GM12801 (cell line): Measurements from ENCODE around the gene PSKH1.

Source experiments
- CTCF ChIP-seq: IDR thresholded peaks from one replicate; pipeline ENCODE4 v1.5.1; 2011; ENCODE audit warnings: control low read depth; ENCODE audit not compliant: insufficient read length; ENCODE audit errors: extremely low read depth

PSKH1 gene

DNA sequence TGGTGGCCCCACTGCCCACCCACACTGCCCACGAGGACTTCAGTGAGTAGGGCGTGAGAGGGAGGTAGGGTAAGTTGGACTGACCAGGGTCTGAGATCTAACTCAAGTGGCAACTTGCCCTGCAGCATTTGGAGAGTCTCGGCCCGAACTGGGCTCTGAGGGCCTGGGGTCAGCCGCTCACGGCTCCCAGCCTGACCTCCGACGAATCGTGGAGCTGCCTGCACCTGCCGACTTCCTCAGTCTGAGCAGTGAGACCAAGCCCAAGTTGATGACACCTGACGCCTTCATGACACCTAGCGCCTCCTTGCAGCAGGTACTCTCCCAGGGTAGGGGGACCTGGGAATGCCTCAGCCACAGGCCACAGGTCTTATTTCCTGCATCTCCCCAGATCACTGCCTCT, 13.6 kb upstream of the PSKH1 start:
- TF ChIP-seq CTCF: no peak

DNA sequence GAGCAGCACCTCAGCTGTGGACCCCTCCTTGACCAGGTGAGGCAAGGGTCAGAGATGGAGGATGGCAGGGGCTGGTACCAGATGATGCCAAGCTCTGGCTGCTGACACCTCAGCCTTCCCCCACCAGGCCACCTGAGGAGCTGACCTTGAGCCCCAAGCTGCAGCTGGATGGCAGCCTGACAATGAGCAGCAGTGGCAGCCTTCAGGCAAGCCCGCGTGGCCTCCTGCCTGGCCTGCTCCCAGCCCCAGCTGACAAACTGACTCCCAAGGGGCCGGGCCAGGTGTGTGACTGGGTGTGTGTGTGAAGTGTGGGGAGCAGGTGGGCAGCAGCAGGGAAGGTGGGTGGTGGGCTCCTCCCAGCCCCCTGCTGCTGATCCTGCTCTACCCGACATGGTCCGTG, 13.1 kb upstream of the PSKH1 start:
- no peak for TF ChIP-seq CTCF

GRCh38 chr16:67880584-67880983, 12.5 kb upstream of the PSKH1 start:
- TF ChIP-seq CTCF: no peak

GRCh38 chr16:67881621-67882161, 11.4 kb upstream of the PSKH1 start:
- TF ChIP-seq CTCF: no peak

DNA sequence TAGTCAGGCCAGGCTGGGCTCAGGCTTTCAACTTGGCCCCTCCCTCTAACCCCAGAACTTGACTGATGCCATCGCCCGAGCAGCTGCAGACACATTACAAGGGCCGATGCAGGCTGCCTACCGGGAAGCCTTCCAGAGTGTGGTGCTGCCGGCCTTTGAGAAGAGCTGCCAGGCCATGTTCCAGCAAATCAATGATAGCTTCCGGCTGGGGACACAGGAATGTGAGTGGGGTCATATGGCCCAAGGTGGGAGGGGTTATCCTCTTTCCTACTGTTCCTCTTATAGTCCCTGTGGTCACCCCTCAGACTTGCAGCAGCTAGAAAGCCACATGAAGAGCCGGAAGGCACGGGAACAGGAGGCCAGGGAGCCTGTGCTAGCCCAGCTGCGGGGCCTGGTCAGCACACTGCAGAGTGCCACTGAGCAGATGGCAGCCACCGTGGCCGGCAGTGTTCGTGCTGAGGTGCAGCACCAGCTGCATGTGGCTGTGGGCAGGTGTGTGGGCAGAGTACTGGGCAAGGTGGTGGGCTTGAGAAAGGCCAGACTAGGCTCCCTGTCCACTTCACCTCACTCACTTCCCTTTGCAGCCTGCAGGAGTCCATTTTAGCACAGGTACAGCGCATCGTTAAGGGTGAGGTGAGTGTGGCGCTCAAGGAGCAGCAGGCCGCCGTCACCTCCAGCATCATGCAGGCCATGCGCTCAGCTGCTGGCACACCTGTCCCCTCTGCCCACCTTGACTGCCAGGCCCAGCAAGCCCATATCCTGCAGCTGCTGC, 10.5 kb upstream of the PSKH1 start:
- no peak for TF ChIP-seq CTCF

DNA sequence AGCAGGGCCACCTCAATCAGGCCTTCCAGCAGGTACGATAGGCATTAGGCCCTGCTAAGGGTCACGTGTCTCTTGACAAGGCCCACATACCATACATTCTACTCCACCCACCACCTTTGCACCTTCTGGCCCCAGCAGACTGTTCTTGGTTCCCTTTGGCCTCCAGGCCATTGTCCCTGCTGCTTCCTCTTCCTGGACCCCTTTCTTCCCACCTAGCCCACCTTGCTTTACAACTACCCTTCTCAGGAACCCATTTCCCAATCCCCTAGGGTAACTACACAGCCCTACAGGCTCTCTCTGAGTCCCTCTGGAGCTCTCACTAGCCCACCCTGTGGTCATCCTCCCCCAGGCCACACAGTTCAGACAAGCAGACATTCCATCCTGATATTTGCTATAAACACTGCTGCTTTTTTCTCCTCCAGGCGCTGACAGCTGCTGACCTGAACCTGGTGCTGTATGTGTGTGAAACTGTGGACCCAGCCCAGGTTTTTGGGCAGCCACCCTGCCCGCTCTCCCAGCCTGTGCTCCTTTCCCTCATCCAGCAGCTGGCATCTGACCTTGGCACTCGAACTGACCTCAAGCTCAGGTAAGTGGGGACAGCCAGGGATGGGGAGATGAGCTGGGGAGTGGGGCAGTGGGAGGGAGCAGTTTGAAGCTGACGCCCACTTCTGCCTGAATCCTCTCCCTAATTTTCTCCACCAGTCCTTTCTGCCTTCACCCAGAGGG, 9.7 kb upstream of the PSKH1 start:
- no peak for TF ChIP-seq CTCF

- TF ChIP-seq CTCF: no peak
Observed at GRCh38 chr16:67883872-67884261, 9.2 kb upstream of the PSKH1 start.
